Stomach (tissue), 9 donors: ENCODE measurements around the gene POLR1B. TPM values are rescaled to one million over a fixed set of nuclear protein-coding genes. Genes with fewer than 3 reads are reported as not detected.
"Not testable (repeated sequence)": the region's sequence is repeated elsewhere in the genome, so short reads cannot be mapped to it uniquely, and the experiment has no call there.

ENCODE experiments used
- DNase-seq, 2 donors: peaks; one replicate each; pipeline versions ENCODE4 v3.0.0 to v3.0.0-alpha.2; 2013 to 2019
- H3K27ac ChIP-seq, 5 donors: fragments of 200-600 bp in 4 of 5; sonication (generic) in 4 of 5; one replicate each; pipeline ENCODE4 v1.5.1; 2013 to 2019; ENCODE audit warnings: mild to moderate bottlenecking in 1 of 5, moderate library complexity in 1 of 5
- H3K27me3 ChIP-seq, 3 donors: fragments of 200-600 bp; sonication (generic); one replicate each; pipeline ENCODE4 v1.5.1; 2017 to 2019; ENCODE audit warnings: mixed run types in 1 of 3
- H3K36me3 ChIP-seq, 4 donors: fragments of 200-600 bp; sonication (generic); 1 replicate in 3 of 4; 2 replicates in 1 of 4; pipeline ENCODE4 v1.5.1; 2016 to 2019
- H3K4me1 ChIP-seq, 4 donors: fragments of 200-600 bp; sonication (generic); one replicate each; pipeline ENCODE4 v1.5.1; 2016 to 2019
- H3K4me3 ChIP-seq, 4 donors: fragments of 200-600 bp; sonication (generic) in 3 of 4; one replicate each; pipeline ENCODE4 v1.5.1; 2016 to 2019; ENCODE audit warnings: mild to moderate bottlenecking in 1 of 4
- H3K9me3 ChIP-seq, 4 donors: fragments of 200-600 bp; sonication (generic); one replicate each; pipeline ENCODE4 v1.5.1; 2016 to 2019
- EP300 ChIP-seq: sonication (generic); formaldehyde crosslinking; IDR thresholded peaks from one replicate; pipeline ENCODE4 v1.6.1; 2017; ENCODE audit warnings: antibody characterized with exemption
- POLR2A ChIP-seq, 4 donors: fragments of 450-650 bp; IDR thresholded peaks; one replicate each; pipeline ENCODE4 v1.6.1; 2016; ENCODE audit warnings: antibody characterized with exemption in 4 of 4, control low read depth in 2 of 4, mild to moderate bottlenecking in 1 of 4, moderate library complexity in 1 of 4
- POLR2AphosphoS5 ChIP-seq, 3 donors: sonication (generic); formaldehyde crosslinking; IDR thresholded peaks; one replicate each; pipeline ENCODE4 v1.6.1; 2016; ENCODE audit warnings: antibody characterized with exemption in 3 of 3
- WGBS, 5 donors: extraction: QIAGEN DNeasy Blood & Tissue Kit in 3 of 5; methylation state at CpG; one replicate each; pipeline versions ENCODE4 v1.1.5 to v1.1.7; 2013 to 2018; 5-methylcytosine and 5-hydroxymethylcytosine counted together
- intact Hi-C: fragments of 100-400 bp; cut with DNase I; formaldehyde crosslinking; loops from one replicate; pipeline ENCODE4 v1.15.1; 2023; ENCODE audit warnings: low total_unique reads
- polyA plus RNA-seq, 3 donors: library from polyadenylated mRNA; stranded (reverse); fragments of 200-250 nt; gene quantifications; one replicate each; pipeline ENCODE4 v1.2.3, GENCODE V29; 2013
- total RNA-seq, 5 donors: library from RNA; depleted of rRNA; stranded (reverse); fragments of >200 nt; gene quantifications; one replicate each; pipeline versions ENCODE4 v1.1.0 to v1.2.3, GENCODE V29; 2014 to 2016
- TF ChIP-seq, protein P1 (sequence below), 7 experiments: fragments of 450-650 bp in 4 of 7; fragments of 200-600 bp in 3 of 7; sonication (generic) in 3 of 7; IDR thresholded peaks; one replicate each; pipeline ENCODE4 v1.5.1; 2016 to 2019; ENCODE audit warnings: antibody characterized with exemption in 7 of 7, control low read depth in 2 of 7, mild to moderate bottlenecking in 1 of 7
- donor health status: healthy with polysubstance abuse.
- donor health status: Bipolar disorder and iron deficiency.
- donor health status: healthy.

Gene POLR1B
- total and polyA plus RNA-seq, 8 donors, result 2.7 to 42.9 (median 10.9) TPM

DNA sequence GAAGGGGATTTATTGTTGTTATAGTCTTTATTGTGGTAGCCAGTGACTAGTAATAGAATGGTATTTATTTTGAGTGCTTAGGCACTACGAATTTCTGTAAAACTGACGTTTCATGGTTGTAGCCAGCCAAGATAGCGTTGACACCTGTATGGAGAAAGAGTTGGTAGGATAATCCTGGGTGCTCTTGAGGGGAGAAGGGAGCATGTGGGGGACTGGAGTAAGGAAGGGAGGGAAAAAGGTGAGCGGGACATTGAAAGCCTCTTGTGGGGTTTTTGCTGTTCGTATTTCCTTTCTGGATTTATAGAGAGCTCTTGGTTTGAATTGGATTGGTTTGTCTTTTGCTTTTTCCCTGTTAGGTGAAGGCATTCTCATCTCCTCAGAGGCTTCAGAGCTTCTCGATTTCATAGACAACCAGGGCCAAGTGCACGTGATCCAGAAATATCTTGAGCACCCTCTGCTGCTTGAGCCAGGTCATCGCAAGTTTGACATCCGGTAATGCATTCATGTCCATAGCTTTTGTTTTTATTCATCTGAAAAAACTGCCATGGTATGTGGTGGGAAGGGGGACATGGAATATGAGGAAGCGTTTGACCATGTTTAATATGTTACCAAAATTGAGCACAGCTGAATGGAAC, 41.3 kb upstream of the POLR1B start:
- 46 to 53% (median 49%) methylated on average over 6 to 9 of the region's 10 CpGs for WGBS, 5 donors
- intact Hi-C loops, H3K27ac ChIP-seq, H3K4me3 ChIP-seq, H3K27me3 ChIP-seq, H3K9me3 ChIP-seq, H3K4me1 ChIP-seq: not testable (repeated sequence)
- peaks cover 0 to 18% (median 13%) of the 10 kb centered on the region in 4 donors for H3K36me3 ChIP-seq
- TF ChIP-seq, protein P1, sequence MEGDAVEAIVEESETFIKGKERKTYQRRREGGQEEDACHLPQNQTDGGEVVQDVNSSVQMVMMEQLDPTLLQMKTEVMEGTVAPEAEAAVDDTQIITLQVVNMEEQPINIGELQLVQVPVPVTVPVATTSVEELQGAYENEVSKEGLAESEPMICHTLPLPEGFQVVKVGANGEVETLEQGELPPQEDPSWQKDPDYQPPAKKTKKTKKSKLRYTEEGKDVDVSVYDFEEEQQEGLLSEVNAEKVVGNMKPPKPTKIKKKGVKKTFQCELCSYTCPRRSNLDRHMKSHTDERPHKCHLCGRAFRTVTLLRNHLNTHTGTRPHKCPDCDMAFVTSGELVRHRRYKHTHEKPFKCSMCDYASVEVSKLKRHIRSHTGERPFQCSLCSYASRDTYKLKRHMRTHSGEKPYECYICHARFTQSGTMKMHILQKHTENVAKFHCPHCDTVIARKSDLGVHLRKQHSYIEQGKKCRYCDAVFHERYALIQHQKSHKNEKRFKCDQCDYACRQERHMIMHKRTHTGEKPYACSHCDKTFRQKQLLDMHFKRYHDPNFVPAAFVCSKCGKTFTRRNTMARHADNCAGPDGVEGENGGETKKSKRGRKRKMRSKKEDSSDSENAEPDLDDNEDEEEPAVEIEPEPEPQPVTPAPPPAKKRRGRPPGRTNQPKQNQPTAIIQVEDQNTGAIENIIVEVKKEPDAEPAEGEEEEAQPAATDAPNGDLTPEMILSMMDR (IDR thresholded peaks at IDR 0.05), result peak in 4 of 7 experiments; percentile 10 to 35 (median 20)
- DNase-seq, result peak; percentile 46 to 63

DNA sequence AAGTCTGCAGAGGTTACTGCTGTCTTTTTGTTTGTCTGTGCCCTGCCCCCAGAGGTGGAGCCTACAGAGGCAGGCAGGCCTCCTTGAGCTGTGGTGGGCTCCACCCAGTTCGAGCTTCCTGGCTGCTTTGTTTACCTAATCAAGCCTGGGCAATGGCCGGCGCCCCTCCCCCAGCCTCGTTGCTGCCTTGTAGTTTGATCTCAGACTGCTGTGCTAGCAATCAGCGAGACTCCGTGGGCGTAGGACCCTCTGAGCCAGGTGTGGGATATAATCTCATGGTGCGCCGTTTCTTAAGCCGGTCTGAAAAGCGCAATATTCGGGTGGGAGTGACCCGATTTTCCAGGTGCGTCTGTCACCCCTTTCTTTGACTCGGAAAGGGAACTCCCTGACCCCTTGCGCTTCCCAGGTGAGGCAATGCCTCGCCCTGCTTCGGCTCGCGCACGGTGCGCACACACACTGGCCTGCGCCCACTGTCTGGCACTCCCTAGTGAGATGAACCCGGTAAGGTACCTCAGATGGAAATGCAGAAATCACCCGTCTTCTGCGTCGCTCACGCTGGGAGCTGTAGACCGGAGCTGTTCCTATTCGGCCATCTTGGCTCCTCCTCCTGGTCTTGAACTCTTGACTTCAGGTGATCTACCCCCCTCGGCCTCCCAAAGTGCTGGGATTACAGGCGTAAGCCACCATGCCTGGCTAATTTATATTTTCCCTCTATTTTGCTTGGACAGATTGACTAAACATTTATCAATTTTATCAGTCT, 32.8 kb upstream of the POLR1B start:
- not testable (repeated sequence) for DNase-seq
- H3K36me3 ChIP-seq, result peaks cover 0 to 22% (median 8%) of the 10 kb centered on the region in 4 donors
- 80 to 98% (median 88%) methylated on average over 9 to 24 of the region's 32 CpGs for WGBS, 5 donors

DNA sequence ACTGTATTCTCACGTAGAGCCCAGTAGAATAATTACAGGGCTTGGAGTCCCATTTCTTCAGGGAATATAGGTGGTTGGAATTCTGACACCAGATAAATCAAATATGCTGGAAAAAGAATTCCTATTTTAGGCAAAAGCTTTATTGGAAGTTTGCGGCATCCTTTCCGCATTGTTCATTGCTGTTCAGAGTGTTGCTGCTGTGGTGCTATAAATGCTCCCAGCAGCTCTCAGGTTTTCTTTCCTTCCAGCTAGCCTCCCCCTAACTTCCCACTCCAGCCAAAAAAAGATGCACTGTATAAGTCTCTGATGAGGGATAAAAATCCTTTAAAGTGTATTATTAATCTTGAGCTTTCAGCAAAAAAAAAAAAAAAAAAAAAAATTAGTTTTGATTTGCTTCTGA, 25.5 kb upstream of the POLR1B start:
- WGBS, 5 donors, result 97 to 100% (median 98%) methylated on average over 3 of the region's 3 CpGs
- intact Hi-C loops, result no loop called here
- no peak for DNase-seq
- Histone ChIP-seq H3K27me3 (no peaks in the 10 kb centered on the region), H3K36me3 (peaks cover 7 to 68% (median 48%) of the 10 kb centered on the region in 4 donors), H3K4me1 (no peaks in the 10 kb centered on the region), H3K4me3 (no peak overlapping the region), H3K27ac (no peak overlapping the region), H3K9me3 (peaks cover 0 to 7% (median 0%) of the 10 kb centered on the region in 4 donors)
- no peak for TF ChIP-seq EP300

More for the DNA sequence above, 32.8 kb upstream of the POLR1B start:
- H3K27ac ChIP-seq, H3K4me1 ChIP-seq, H3K27me3 ChIP-seq, intact Hi-C loops, H3K4me3 ChIP-seq, H3K9me3 ChIP-seq: not testable (repeated sequence)

DNA sequence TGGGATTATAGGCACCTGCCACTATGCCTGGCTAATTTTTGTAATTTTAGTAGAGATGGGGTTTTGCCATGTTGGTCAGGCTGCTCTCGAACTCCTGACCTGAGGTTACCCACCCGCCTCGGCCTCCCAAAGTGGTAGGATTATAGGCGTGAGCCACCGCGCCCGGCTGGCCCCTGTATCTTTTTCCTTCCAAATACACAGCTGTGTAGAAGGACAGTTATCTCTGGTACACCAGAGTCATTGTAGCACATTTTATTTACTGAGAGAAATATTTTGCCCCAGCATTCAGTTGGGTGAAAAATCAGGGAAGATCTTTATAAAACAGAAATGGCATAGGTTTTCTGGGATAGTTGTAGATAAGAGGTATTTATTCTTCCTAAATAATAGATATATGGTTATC, 23.5 kb upstream of the POLR1B start:
- Histone ChIP-seq H3K36me3 (peaks cover 11 to 77% (median 60%) of the 10 kb centered on the region in 4 donors), H3K4me1 (no peaks in the 10 kb centered on the region), H3K27me3 (no peaks in the 10 kb centered on the region), H3K4me3 (no peak overlapping the region), H3K27ac (no peak overlapping the region), H3K9me3 (peaks cover 0 to 7% (median 0%) of the 10 kb centered on the region in 4 donors)
- no peak for DNase-seq
- intact Hi-C loops, result no loop called here
- 80 to 97% (median 92%) methylated on average over 7 of the region's 7 CpGs for WGBS, 5 donors
- TF ChIP-seq POLR2A (IDR thresholded peaks at IDR 0.05) (no peak), POLR2AphosphoS5 (IDR thresholded peaks at IDR 0.05) (no peak), EP300 (no peak)
- TF ChIP-seq, protein P1 (IDR thresholded peaks at IDR 0.05), result no peak

DNA sequence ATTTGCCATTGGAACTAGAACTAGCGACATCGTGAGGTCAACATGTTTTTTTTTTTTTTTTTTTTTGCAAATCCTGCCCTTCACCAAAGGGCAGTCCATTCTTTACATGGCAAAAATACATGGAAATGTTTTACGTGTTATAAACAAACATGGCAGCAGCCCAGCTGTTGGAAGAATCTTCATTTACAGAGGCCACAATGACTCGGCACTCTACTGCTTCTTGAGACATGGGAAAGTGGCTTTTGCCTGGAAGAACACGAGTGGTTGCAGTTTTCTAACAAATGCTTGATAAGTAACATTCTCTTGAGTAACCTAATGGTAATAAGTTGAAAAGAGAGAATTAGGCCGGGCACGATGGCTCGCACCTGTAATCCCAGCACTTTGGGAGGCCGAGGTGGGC, 22.8 kb upstream of the POLR1B start:
- 84 to 98% (median 87%) methylated on average over 9 of the region's 9 CpGs for WGBS, 5 donors
- H3K36me3 ChIP-seq, result peaks cover 11 to 70% (median 56%) of the 10 kb centered on the region in 4 donors
- TF ChIP-seq POLR2A (IDR thresholded peaks at IDR 0.05), result no peak
- TF ChIP-seq, protein P1 (IDR thresholded peaks at IDR 0.05), result no peak

More for the DNA sequence above, 22.8 kb upstream of the POLR1B start:
- H3K4me3 ChIP-seq, result no peak overlapping the region
- DNase-seq, result no peak
- H3K9me3 ChIP-seq, result peaks cover 0 to 7% (median 0%) of the 10 kb centered on the region in 4 donors
- intact Hi-C loops, result no loop called here
- no peak overlapping the region for H3K27ac ChIP-seq
- no peaks in the 10 kb centered on the region for H3K27me3 ChIP-seq
- H3K4me1 ChIP-seq, result no peaks in the 10 kb centered on the region
